ENCODE data around the gene UBE2J2.

DNA sequence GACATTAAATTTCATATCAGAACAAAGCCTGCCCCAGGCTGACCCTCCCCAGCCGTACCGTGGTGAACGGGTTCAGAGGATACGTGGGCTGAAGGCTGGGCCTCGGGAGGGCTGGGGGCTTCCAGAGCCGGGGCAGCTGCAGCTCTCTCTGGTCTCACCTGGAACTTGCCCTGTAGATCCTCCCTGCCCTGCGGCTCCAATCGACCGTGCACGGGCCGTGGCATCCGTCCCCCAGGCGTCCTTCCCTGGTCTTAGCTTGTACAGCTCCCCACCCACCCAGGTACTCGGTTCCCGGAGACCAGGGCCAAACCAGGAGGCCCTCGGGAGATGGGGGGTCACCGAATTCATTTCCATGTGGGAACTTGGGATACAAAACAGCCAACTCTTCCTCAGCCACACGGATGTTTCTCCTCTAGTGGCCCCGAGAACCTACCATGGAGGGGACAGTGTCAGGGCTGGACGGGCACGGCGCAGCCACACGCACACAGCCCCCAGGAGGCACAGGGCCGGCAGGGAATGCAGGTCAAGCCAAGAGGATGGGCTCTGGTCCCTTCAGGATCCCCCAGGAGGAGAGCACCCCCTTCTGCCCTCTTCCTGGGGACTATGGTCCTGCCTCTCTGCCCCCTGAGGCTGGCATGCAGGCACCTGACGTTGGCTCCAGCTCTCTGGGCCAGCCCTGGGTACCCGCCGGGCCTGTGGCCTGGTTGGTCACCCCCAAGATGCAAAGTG, 38.5 kb downstream of the UBE2J2 start:
- TF ChIP-seq, protein P1, sequence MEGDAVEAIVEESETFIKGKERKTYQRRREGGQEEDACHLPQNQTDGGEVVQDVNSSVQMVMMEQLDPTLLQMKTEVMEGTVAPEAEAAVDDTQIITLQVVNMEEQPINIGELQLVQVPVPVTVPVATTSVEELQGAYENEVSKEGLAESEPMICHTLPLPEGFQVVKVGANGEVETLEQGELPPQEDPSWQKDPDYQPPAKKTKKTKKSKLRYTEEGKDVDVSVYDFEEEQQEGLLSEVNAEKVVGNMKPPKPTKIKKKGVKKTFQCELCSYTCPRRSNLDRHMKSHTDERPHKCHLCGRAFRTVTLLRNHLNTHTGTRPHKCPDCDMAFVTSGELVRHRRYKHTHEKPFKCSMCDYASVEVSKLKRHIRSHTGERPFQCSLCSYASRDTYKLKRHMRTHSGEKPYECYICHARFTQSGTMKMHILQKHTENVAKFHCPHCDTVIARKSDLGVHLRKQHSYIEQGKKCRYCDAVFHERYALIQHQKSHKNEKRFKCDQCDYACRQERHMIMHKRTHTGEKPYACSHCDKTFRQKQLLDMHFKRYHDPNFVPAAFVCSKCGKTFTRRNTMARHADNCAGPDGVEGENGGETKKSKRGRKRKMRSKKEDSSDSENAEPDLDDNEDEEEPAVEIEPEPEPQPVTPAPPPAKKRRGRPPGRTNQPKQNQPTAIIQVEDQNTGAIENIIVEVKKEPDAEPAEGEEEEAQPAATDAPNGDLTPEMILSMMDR (IDR thresholded peaks at IDR 0.05): no peak
- TF ChIP-seq POLR2A (IDR thresholded peaks at IDR 0.05): no peak
